Activated T-helper 9 cell treated with anti-CD3 and anti-CD28 coated beads, Interleukin-2, amount 50 U/mL, for 16 hours (primary cell): ENCODE data around the gene PLOD2.

Experiments
- DNase-seq: peaks from one replicate; pipeline ENCODE4 v3.0.0-alpha.2; 2020; ENCODE audit warnings: low read depth

PLOD2 gene

DNA sequence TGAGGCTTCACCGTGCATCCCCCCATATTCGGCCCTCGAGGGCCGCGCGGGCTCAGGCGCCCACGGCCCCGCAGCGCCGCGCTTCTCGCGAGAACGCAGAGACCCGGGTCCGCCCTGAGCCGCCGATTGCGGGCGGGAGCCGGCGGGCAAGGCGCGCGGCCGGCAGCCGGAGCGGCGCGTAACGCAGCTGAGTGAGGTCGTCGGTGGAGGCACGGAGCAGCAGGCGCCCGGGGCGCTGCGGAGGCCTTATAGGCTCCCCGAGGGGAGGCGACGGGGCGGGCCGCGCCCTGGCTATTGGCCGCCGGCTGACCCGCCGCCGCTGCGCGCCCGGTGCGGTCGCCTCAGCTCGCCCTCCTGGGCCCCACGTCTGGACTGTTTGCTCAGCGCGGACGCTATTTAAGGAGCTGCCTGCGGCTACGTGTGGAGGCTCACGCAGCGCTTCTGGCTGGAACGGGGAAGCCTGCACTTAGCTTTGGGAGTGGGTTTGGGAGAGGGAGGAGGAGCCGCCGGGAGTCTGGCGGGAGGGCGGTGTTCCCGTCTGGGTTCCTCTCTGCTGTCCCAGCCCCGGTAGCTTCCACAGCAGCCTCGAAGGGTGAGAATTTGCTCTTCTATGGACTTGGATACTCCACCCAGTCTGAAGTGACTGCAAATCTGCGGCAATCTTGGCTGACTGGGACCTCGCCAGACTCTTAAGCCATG, at the start of gene PLOD2:
TSS of gene PLOD2 (minus strand) at position 221 of the 699 bp plus-strand sequence. CDS start at position 26, 195 bp downstream.
- no peak for DNase-seq

DNA sequence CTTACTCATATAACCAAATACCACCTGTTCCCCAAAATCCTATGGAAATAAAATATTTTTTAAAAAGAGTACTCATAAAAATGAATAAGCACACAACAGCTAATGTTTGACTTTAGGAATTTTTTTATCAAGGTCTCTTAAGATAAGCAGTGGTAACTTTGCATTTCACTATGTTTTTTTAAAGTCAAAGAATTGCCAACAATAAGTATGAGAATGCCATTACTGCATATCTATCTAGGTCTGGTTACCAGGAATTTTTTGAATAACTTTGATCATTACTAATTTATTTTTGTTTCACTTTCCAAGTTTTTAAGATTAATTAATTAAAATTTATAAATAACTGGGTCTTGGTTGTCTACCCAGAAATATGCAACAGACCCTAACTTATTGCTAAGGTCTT, 48.4 kb upstream of the PLOD2 start:
- DNase-seq = no peak

DNA sequence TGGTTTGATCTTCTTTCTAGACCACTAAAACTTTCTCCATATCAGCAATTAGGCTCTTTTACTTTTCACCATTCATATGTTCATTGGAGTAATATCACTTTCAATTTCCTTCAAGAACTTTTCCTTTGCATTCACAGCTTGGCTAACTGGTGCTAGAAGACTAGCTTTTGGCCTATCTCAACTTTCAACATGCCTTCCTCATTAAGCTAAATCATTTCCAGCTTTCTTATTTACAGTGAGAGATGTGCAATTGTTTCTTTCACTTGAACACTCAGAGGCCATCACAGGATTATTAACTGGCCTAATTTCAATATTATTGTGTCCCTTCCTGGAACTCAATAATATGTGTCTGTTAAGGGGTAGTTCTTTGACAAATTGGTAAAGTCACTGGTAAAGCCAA, 42.8 kb upstream of the PLOD2 start:
- no peak for DNase-seq

DNA sequence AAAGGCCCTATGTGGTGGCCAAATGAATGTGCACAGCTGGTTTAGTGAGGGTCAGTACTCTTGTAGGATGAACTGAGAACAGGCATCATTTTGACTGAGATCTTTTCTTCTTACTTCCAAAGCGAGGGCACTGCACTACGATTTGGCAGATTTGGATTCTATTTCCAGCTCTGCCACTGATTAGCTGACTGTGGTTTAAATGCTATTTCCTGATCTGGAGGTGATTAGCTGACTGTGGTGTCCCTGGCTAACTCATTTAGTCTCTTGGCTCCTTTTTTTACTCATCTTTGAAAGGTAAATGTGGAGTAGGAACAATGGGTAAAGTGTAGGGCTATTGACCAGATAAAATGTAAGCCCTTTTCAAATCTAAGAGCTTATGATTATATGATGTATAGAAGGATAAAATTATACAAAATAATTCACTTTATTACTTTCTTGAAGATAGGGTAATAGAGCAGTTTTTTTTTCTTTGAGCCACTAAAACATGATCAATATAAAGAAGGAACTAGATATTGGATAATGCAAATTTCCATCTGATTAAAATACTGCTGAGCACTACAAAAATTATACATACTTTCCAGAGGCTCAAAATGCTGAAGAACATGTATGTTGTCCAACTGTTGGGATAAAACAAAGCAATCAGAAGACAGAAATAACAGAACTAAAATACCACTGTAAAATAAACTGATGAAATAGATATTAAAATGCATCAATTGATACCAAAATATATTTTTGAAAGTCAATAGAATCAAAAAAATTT, 39.7 kb upstream of the PLOD2 start:
- DNase-seq = no peak

DNA sequence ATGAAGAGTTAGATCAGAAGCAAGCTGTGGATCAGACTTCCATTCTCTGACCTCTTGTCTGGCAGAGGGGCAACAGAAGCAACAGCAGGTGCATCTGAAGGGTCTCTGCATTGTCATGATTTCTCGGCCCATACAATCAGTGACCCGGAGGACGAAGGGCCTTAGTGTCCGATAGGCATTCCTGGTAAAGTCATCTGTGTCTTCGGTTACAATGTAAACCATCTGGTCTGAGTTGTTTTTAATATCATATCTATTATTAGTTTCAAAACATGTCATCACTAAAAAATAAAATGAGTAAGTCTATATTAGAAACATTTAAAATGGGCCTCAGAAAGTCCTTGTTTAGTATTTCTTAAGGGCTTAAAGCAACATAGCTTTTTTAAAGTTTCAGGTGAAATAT, 38.8 kb upstream of the PLOD2 start:
- no peak for DNase-seq

DNA sequence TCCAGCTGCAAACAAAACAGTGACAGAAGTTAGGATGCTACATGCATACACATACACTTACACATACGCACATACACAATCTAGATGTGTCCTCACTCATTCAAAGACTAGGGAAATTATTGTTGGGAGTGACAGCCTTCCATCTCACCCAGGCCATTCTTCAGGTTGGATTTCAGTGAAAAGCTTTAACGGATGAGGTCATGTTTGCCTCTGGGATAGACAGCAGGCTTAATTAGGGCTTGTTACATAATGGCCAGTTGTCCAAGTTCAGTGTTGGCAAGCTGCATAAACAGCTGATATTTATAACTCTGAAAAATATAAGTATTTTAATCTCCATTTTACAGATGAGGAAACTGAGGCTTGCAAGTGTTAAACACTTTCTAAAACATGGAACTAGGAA, 35.8 kb upstream of the PLOD2 start:
- DNase-seq = no peak

DNA sequence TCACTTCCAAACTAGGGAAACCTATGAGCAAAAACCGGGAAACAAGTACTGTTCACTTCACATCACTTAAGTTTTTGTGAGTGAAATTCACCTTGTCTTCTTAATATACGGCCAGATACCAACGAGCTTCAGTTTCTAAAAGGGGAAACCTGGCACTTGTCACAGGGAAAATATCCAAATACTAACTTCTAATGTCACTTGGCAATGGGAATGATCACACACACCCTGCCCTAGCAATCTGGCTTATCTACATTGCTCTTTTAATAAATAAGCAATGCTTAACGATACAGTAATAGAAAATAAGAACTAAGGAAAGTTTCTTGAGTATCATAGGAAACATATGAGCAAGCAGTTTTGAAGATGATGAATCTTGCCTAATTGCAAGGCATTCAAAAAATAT, 34.6 kb upstream of the PLOD2 start:
- DNase-seq = no peak

DNA sequence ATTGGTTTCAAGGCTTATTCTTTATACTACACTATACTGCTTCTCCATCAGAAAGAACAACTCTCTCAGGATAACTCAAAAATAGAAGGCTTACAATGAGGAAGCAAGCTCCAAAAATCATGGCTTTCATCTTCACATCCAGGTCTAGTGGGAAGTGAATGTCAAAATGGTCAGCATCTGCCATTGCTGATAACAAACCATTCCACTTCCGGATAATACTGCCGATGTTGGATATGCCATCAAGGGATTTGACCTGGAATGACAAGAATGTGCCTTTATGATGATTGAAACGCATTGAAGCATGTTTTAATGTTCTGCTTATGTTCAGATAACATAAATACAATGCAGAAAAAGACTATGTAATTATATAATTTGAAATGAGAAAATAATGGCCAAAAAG, 34.0 kb upstream of the PLOD2 start:
- no peak for DNase-seq

DNA sequence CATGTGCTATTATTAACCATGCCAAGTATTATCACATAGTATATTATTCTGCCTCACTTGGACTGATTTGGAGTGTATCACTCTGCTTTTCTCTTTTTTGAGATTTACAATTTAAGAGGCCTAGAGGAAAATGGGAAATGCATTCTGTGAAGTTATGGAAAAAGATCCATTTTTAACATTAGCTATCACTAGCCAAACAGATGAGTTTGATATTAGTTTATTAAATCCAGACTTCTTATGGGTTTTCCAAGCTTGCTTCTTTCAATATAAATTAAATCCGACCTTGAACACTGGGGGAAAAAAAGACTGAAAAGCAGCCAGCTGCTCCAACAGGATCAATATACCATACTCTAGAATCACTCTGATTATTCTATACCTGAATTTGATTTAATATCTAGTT, 30.1 kb upstream of the PLOD2 start:
- DNase-seq = no peak

DNA sequence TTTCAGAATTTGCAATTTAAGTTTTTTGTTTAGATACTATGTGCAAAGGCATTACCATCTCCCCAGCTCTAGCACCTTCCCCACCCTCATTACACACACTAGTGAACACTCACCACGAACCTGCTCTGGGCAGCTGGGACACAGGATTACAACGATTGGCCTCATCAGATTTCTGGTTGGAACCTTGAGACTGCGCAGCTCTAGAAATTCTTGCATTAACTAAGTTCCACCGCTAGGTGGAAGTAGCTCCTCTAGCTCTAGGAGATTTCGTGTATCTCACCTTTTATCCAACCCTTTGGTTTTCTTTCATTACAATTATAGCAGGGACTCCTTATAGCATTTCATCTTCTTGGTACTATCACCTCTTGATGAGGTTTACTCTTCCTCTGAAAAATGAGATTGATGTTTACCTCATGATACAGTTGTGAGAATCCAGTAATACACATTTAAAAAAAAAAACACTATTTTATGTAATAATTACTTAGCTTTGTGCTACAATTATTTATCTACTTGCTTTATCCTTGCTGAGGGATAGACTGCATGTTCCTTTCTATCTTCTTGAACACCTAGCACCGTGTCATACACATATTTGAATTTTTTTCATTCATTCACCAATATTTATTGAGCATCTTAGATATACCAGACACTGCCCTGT, 28.7 kb upstream of the PLOD2 start:
- no peak for DNase-seq

DNA sequence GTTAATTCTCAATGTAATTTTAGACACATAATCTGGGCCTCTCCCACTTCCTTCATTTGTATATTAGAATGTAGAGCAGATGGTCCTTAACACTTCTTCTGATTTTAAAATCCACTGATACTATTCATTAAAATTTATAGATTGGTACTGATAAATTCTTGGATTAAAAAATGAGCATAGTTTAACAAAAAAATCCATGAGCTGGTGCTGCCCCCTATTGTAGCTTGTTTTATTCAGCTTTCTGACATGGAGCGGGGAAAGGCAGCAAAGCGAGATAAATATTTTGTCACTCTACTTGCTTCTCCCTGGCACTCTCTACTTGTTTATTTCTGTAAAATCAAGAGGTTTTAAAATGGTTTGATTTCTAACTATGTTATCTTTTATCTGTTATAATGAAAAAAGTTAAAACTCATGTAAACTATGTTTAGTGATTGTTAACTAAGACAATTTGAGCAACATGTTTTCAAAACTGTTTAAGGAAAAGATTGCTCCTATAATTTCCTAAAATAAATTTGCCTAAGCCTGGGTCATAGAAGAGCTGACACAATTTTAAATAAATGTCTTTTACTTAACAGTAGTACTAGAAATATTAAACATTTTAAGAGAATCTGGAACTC, 26.5 kb upstream of the PLOD2 start:
- no peak for DNase-seq

DNA sequence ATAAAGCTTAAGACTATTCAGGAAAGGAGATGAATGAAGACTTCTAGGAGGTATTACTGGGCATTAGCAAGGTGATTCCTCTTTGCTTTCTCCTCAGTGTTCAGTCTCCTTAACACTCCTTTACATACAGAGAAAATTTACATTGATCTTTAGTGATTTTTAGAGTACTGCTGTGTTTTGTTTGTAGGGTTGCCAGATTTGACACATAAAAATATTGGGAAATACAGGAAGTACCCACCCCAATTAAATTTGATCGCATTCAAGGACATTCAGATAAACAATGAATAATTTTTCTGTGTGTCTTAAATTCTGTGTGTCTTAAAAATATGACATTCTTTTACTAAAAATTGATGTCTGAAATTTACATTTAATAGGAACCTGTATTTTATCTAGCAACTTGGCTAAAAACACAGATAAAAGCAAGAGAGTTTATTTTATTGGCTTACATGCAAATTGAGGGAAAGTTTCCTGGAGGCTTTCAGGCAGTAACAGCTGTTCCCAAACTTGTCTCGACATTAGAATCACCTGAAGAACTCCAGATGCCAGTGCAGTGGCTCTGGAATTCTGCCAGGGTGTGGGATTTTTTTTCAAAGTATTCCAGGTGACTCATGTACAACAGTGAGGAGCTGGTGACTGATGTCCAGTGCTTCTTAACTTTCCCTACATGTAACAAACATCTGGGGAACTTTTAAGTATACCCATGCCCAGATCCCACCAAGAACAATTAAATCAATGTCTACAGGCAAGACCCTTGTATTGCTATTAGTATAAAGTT, 23.4 kb upstream of the PLOD2 start:
- DNase-seq = no peak

DNA sequence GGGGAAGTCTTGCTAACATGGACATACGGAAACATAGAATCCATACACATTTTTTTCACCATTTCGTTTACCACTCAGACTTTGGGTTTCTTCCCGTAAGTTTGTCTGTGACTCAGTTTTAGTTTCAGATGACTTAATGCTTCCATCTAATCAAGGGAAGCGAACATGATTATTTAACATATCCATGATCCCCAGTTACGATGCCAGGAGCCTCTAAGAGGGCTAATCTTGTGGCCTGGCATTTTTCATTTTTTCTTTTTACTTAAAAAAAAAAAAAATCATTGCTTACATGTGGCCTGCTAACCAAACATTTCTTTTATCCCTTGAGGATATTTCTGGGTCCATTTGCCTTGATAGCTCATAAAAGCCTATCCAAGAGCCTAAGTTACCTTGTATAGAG, 20.2 kb upstream of the PLOD2 start:
- no peak for DNase-seq

DNA sequence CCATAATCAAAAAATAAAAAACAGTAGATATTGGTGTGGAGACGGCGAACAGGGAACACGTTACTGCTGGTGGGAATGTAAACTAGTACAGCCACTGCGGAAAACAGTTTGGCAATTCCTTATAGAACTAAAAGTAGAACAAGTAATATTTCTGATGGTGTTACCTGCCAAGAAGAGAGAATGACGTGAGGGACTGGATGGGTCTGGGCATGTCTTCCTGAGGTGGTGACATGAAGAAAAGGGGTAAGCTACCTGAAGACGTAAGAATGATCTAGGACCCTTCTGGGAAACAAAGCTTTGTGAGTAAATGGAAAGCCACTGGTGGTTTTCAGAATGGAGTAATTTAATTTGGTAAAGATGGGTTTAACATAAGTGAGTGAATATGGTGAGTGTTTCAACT, 19.4 kb upstream of the PLOD2 start:
- DNase-seq = no peak

DNA sequence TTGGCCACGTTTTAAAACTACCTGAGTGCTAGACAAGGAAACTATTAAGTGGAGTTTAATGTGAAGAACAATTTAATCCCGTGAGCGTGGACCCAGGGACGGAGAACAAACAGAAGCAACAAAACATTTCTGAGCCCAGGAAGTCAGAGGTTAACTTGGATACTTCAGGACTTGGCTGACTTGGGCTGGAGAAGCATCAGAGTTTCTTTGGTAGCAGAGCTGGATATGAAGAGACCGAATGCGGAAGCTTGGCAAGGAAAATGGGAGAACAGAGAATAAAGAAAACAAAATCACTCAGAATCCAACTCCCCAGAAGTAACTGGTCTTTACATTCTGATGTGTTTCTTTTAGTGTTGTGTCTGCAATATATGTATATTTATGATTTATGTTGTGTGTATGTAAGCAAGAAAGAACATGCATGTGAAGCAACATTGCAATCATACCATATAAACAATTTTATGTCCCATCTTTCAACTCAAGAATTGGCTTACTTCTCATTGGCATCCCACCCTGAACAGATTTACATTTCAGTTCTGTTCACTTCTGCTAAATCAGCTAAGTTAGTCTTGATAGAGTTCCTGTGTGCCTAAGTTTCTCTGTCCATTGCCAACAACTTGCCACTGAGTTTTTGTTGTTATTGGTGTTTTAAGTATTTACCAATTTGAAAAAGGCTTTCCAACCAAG, 17.2 kb upstream of the PLOD2 start:
- no peak for DNase-seq

DNA sequence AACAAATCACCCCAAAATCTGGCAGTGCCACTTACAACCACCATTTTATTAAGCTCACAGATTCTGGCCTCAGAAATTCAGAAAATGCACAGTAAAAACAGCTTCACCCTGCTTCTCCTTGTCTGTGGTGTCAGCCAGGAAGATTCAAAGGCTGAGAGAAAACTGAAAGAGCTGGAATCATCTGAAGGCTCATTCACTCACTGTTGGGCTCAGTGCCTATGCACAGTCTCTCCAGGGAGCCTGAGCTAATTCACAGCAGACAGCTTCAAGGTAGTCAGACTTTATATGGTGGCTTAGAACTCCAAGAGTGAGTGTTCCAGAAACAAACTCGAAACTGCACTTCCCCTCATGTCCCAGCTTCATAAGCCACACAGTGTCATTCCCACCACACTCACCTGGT, 16.5 kb upstream of the PLOD2 start:
- no peak for DNase-seq

DNA sequence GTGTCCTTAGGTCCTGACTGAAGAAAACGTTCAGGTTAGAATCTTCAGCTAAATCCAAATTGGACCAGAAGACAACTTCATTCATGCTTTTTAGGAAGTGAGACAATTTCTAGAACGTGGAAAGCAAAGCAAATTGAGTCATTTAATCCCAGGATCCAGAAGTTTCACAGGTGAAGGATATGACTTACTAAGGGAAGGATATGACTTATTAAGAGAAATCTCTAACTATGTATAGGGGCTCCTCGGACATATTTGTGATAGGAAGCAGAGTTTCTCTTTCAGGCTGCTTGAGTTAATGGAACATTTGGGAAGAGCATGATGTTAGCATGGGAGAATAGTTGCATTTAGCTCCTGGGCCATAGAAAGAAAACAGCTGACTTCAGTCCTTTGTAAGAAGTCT, 16.1 kb upstream of the PLOD2 start:
- DNase-seq = no peak

DNA sequence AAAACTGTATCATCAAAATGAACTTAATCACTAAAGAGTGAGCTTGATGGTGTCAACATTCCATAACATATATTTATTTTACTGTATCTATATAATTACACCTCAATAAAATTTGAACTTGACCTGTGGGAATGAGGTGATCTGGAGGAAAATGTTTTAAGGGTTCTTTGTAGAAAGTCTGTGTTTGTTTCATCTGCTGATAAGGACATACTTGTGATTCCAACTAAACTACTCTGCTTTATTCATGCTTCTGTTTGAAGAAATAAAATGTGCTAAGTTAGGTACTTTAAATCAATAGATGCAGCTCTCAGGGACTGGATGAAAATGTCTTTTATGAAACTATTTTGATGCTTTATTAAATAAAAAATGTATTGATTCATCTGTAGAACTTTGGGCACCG, 11.6 kb upstream of the PLOD2 start:
- no peak for DNase-seq

DNA sequence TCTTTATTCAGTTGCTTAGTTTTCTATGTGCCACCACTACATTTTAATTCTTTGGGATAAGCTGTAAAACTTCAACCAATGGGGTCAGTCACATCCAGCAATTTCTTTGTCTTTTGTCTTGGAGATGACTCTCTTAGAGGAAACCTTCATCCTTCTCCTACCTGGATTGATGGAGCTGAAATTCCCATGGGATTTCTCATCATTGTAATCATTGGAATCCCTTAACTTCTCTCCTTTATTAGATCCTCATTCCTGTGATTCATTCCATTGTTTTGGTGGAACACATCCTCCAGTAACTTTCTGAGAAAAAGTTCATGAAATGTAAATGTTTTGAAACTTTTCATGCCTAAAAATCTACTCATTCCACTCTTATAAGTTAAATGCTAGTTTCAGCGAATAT, 9.6 kb upstream of the PLOD2 start:
- DNase-seq = no peak

DNA sequence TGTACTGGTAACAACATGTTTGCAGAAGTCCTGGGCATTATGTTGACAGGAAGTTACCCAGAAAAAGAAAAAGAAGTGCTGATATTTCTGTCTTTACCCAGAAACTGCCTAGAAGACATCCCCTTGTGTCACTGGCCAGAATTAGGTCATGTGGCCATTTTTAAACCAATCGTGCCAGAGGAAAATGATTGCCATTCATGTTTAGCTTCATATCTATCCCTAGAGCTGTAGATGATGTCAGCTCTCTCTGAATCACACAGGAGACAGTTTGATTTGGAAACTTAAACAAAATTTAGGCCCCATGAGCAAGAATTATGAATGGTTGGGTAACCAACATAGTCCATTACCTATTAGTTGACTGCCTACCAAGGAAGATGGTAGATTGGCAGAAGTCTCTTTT, 8.9 kb upstream of the PLOD2 start:
- no peak for DNase-seq

DNA sequence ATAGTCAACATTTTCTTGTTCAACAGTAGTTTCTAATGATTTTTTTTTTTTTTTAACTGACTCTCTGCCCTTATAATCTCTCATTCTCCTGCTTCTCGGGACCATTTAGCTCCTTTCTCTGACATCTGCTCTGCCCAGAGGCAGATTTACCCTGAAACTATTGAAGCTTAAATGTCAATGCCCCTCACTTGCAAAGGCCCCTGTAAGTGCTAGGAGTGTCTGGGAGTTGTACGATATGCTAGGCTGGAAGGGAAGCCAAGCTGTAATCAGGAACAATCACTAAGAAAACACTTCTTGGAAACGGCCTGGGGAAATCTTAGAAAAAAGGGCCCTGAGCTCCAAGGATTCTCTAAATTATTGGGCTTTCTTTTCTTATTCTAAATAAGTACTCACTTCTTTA, 5.8 kb upstream of the PLOD2 start:
- no peak for DNase-seq

DNA sequence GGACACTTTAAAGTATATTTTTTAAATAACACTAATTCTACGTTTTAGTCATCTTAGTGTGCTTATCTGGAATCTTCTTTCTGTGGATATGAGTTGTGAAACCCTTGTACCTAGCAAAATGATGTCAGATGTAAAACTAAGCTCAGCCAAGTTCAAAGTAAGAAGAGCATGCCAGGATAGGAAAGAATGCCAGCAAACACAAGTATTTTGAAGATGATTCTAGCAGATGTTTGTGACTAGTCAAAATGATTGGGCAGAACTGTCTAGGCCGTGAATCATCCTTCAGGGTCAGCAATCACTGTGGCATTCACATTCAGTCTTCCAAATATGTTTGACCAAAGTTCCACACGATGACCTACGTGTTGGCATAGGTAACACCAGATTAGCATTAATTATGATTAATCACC, 5.4 kb upstream of the PLOD2 start:
- DNase-seq = no peak
